GM18858 (cell line): ENCODE data around the gene MINDY4B.

Experiments
- ATAC-seq: cut with Tn5 transposase; IDR thresholded peaks from one replicate; pipeline ENCODE4 v1.9.1; 2021; ENCODE audit not compliant: unreplicated experiment

Gene MINDY4B

GRCh38 chr3:150905339-150905738 is at the start of gene MINDY4B:
MINDY4B (minus strand) TSS chr3:150905439; CDS start chr3:150905439, 0 bp downstream.
- ATAC-seq: no peak

DNA sequence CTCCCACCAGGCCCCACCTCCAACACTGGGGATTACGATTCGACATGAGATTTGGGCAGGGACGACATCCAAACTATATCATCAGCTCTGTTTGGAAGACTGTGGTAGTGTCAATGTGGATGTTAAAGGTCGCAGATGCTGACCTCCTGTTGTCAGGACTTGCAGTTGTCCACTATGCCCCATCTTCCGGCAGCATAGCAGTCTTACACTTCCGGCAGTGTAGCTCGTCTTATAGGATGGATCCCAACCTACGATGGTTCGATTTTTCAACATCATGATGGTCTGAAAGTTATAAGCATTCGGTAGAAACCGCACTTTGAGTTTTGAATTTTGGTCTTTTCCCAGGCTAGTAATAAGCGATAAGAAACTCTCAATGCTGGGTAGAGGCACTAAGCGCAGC is 46.7 kb upstream of the MINDY4B start:
- ATAC-seq: no peak

GRCh38 chr3:150945226-150946032 is 40.2 kb upstream of the MINDY4B start:
- no peak for ATAC-seq

DNA sequence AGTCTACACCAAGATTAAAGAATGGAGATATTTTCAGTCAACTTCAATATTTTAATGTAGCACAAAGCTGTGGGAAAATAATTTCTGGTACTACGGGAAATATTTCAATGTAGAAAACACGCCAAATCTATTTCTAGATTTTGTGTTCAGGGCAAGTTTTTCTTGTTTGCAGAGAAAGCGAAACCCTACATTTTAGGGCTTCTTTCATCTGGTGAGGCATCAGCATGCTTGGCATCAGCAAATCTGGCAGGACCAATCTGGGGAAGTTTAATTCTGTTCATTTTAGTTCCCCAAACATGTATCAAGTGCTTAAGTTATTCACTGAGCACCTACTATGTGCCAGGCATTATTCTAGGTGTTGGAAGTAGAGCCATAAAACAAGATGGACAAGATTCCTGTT is 37.0 kb upstream of the MINDY4B start:
- no peak for ATAC-seq

DNA sequence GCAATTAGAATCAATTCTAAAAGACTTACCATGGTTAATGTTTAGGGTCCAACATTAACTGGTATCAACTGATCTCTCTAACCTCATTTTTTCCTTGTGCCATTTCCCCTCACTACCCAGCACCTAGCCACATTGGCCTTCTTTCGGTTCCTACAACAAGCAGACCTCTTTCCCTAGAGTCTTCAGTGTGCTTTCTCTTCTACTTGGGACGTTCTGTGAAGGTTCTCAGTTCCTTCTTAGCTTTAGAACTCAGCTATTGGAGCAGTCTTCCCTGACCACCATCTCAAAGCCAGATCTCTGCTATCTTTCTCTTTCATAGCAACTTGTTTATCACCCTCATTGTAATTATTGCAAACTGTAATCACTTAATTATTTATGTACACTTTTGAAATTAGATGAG is 31.5 kb upstream of the MINDY4B start:
- no peak for ATAC-seq

- ATAC-seq: no peak
Measured at GRCh38 chr3:150933473-150933995, 28.3 kb upstream of the MINDY4B start.

GRCh38 chr3:150931745-150932144 is 26.5 kb upstream of the MINDY4B start:
- ATAC-seq: no peak

GRCh38 chr3:150930839-150931238 is 25.6 kb upstream of the MINDY4B start:
- ATAC-seq: no peak

DNA sequence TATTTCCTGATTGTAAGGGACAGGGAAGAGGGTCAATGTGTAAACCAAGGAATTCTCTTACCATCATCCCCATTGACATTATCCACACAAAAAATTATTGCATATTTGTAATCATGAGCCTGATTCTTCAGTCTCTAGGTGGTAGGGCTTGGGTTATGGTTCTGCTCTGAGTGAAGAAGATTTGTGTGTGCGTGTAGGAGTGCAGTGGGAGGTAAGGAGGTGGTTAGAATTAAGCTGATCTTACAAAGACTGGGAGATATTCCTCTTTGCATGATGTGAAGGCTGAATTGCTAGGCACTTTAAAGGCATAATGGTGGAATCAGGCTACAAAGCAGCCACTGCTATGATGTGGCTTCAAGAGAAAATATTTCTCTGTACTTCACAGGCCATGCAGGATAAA is 23.0 kb upstream of the MINDY4B start:
- ATAC-seq: no peak

DNA sequence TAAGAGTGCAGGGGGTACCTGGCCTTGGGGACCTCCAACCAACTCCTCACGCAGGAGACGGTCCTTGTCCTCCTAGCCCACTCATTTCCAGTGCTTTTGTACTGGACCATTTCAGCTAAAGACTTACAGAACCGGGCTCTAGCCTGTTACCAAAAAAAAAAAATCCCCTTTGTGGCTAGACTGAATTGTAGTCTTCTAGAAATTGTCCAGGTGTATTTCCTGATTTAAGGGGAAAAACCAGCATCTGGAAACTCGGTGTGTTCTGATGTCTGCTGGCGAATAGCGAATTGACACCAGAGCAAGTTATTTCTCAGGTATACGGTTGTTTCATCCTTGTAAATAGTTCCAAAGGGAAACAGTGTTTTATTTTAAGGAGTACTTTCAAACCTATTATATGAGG is 21.1 kb upstream of the MINDY4B start:
- no peak for ATAC-seq

DNA sequence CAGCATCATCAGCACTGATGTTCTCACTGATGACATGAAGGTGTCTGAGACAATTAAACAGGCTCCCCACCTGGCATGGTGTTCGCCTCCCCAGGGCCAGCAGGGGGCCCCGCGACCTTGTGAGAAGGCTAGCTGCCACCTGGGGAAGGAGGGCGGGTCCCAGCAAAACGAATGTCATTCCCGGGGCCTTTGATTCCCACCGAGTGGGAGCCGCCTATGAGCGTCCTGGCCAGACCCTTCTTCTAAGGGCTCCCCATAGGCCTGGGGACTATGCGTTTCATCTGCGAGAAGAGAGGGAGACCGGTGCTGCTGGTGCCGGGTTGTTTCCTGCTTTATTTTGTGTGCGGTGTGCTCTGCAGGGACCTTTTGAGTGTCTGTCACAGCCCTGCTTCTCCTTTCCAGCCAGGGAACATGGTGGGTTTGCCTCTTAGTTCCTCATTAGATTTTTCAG is 20.5 kb upstream of the MINDY4B start:
- peak; percentile 75 for ATAC-seq

- no peak for ATAC-seq
Measured at GRCh38 chr3:150922611-150923010, 17.4 kb upstream of the MINDY4B start.

- ATAC-seq: no peak
Measured at GRCh38 chr3:150921209-150921608, 16.0 kb upstream of the MINDY4B start.

GRCh38 chr3:150920236-150920635 is 15.0 kb upstream of the MINDY4B start:
- no peak for ATAC-seq

DNA sequence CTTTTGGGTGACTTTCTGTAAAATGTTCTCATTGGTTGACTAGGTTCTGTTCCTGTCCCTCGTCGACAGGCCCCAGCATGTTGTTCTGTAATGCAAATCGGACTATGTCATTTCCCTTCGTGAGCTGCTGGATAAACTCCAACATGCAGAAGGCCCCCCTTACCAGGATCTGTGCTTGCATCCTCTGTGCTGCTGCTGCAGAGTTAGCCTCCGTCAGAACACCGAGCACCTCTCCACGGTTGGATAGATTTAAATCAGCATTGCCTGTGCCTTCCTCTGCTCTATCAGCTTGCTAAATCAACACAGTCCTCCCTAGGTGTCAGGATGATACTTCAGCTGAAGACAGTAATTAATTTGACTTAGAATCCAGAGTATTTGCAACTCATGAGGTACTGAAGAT is 12.7 kb upstream of the MINDY4B start:
- ATAC-seq: no peak

DNA sequence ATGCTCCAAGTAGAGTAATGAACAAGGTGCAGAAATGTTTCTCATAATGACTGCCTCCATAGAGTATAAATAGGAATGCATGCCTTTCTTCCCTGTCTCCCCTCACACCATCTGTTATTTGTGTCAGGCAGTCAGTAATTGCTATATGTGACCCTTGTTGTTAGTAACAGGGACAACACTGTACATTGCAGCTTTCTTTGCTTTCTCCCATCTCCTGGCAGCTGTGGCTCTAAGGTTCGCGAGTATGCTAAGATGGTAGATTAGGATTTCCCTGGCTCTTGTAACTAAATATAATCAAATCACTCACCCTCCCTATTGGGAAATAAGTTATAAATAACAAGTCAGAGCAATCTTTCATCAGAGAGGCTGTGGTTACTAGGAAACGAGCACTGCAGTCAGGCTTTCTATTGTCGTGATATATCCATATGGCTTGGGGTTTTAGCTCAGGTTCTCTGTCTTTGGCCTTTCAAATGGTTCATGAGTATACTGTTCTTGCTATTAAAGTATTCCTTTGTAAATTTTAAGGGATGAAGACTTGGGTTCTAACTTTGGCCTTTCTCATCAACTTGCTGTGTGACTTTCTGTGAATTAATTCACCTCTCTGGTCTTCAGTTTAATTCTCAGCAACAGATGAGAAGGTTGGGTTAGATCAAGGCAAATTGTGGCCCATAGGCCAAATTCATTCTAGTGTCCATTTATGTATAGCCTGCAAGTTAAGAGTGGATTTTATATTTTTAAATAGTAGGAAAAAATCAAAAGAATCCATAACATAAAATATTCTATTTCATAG is 8.1 kb upstream of the MINDY4B start:
- ATAC-seq: no peak

DNA sequence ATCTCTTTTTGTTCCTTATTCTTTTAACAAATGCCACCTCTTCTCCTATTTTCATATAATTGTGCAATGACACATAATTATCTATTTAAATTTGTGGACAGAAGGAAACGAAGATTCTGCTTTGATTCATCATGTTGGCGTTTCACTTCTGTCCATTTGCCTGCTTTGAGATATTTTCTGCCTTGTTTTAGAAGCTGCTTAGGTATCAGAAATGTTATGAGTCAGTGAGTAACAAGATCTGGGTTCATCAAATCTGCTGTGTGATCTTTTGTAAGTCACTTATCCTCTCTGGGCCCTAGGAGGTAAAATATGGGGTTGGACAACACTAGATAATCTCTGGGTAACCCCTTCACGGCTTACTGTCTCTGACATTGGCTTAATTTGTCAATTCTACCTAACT is 7.3 kb upstream of the MINDY4B start:
- peak; percentile 64 for ATAC-seq

GRCh38 chr3:150911771-150912170 is 6.5 kb upstream of the MINDY4B start:
- ATAC-seq: no peak

GRCh38 chr3:150906461-150906860 is 1.2 kb upstream of the MINDY4B start:
- ATAC-seq: no peak

DNA sequence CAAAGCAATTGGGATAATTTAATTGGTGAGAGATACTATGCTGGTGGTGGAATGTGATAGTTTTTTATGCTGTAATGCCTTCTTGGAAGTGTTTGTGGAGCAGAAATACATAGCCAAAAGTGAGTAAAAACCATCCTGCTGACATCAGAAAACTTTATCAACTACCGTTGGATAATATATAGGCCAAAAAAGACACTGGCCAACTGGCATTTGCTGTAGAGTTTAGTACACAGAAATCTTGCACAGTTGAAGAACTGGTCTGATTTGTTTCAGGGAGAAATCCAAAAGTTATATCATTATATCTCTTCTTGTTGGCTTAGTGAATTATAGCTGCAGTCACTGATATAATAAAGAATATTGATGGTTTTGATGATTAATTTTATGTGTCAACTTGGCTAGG is 507 bp upstream of the MINDY4B start:
- no peak for ATAC-seq

- no peak for ATAC-seq
Measured at GRCh38 chr3:150902988-150903387, 2.3 kb downstream of the MINDY4B start.

DNA sequence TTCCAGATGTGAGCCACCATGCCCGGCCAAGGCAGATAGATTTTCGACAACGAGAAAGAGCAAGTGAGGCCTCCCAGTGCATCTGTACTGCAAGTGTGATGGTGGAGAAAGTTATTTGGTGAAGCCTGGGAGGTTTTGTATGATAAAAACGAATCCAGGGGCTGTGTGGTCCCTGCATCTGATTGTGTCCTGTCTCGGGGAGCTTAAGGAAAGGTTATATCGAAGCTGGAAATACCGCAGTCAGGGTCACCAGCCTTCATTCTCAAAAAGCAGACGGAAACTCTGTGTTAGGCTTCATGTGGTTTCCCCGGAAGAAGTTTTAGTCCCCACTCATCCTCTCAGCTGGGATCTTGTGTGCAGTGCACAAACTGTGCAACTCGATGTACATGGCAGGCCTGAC is 3.4 kb downstream of the MINDY4B start:
- no peak for ATAC-seq
